ENCODE measurements around the gene CDC73. TPM values are rescaled to one million over a fixed set of nuclear protein-coding genes. Genes with fewer than 3 reads are reported as not detected.

The CDC73 gene
- total RNA-seq, 1 experiment from 2014 or later = 85.8 TPM

GRCh38 chr1:193087893-193088292 lies 33.9 kb upstream of the CDC73 start:
- Mint-ChIP-seq H3K4me1 (ENCODE audit: insufficient read depth, unreplicated experiment) (no peaks in the 10 kb centered on the region), H3K27me3 (ENCODE audit: insufficient read depth, unreplicated experiment) (no peaks in the 10 kb centered on the region), H3K36me3 (ENCODE audit: insufficient read depth, unreplicated experiment) (peaks cover 69% of the 10 kb centered on the region), H3K4me3 (ENCODE audit: unreplicated experiment) (no peak overlapping the region), H3K27ac (ENCODE audit: low read depth, unreplicated experiment) (no peak overlapping the region), H3K9me3 (ENCODE audit: unreplicated experiment) (no peaks in the 10 kb centered on the region)
- intact Hi-C loops (cut with micrococcal nuclease) = loop anchor here (1.0 kb wide), 1 partner anchor 27 kb away; no protein-coding TSS in a partner anchor
- POLR2A ChIA-PET = interaction anchor here (2.9 to 5.3 kb wide), 2 partner anchors 15 to 29 kb away, joined by 9 to 52 read pairs; partner anchors contain the start of genes GLRX2, RO60 and UCHL5
- TF ChIP-seq CTCF (IDR thresholded peaks at IDR 0.05; ENCODE audit: unreplicated experiment) = no peak
- no peak for DNase-seq (ENCODE audit: unreplicated experiment)
- BruUV-seq (replicated peaks) = no TSS peak
- CTCF ChIA-PET = no interaction called here

GRCh38 chr1:193090865-193091264 lies 31.0 kb upstream of the CDC73 start:
- H3K4me3 Mint-ChIP-seq (ENCODE audit: unreplicated experiment) = no peak overlapping the region
- TF ChIP-seq CTCF (IDR thresholded peaks at IDR 0.05; ENCODE audit: unreplicated experiment) = no peak
- H3K4me1 Mint-ChIP-seq (ENCODE audit: insufficient read depth, unreplicated experiment) = no peaks in the 10 kb centered on the region
- H3K27ac Mint-ChIP-seq (ENCODE audit: low read depth, unreplicated experiment) = no peak overlapping the region
- POLR2A ChIA-PET = interaction anchor here (0.7 to 1.8 kb wide), 4 partner anchors 8 to 1489 kb away, joined by 3 to 13 read pairs (median 4); no protein-coding TSS in a partner anchor
- CTCF ChIA-PET = interaction anchor here (0.9 kb wide), 1 partner anchor 58 kb away, joined by 3 read pairs; no protein-coding TSS in a partner anchor
- no peaks in the 10 kb centered on the region for H3K9me3 Mint-ChIP-seq (ENCODE audit: unreplicated experiment)
- intact Hi-C loops (cut with micrococcal nuclease) = no loop called here
- no TSS peak for BruUV-seq (replicated peaks)
- DNase-seq (ENCODE audit: unreplicated experiment) = no peak
- peaks cover 68% of the 10 kb centered on the region for H3K36me3 Mint-ChIP-seq (ENCODE audit: insufficient read depth, unreplicated experiment)
- no peaks in the 10 kb centered on the region for H3K27me3 Mint-ChIP-seq (ENCODE audit: insufficient read depth, unreplicated experiment)

- H3K27me3 Mint-ChIP-seq (ENCODE audit: insufficient read depth, unreplicated experiment) = no peaks in the 10 kb centered on the region
- peaks cover 86% of the 10 kb centered on the region for H3K36me3 Mint-ChIP-seq (ENCODE audit: insufficient read depth, unreplicated experiment)
- no peak for DNase-seq (ENCODE audit: unreplicated experiment)
- H3K4me1 Mint-ChIP-seq (ENCODE audit: insufficient read depth, unreplicated experiment) = no peaks in the 10 kb centered on the region
- no TSS peak for BruUV-seq (replicated peaks)
- ChIA-PET POLR2A (interaction anchor here (0.6 to 5.1 kb wide), 4 partner anchors 8 to 32 kb away, joined by 3 to 46 read pairs (median 5); partner anchors contain the start of gene GLRX2), CTCF (interaction anchor here (1.1 to 1.4 kb wide), 2 partner anchors 10 to 13 kb away, joined by 3 read pairs; no protein-coding TSS in a partner anchor)
- H3K27ac Mint-ChIP-seq (ENCODE audit: low read depth, unreplicated experiment) = no peak overlapping the region
- H3K4me3 Mint-ChIP-seq (ENCODE audit: unreplicated experiment) = no peak overlapping the region
- intact Hi-C loops (cut with micrococcal nuclease) = no loop called here
- no peaks in the 10 kb centered on the region for H3K9me3 Mint-ChIP-seq (ENCODE audit: unreplicated experiment)
- TF ChIP-seq CTCF (IDR thresholded peaks at IDR 0.05; ENCODE audit: unreplicated experiment) = no peak
Measured at GRCh38 chr1:193094112-193094511, 27.7 kb upstream of the CDC73 start.

- no peak for TF ChIP-seq CTCF (IDR thresholded peaks at IDR 0.05; ENCODE audit: unreplicated experiment)
- Mint-ChIP-seq H3K27ac (ENCODE audit: low read depth, unreplicated experiment) (peak overlapping the region; percentile 89), H3K36me3 (ENCODE audit: insufficient read depth, unreplicated experiment) (peaks cover 38% of the 10 kb centered on the region), H3K9me3 (ENCODE audit: unreplicated experiment) (no peaks in the 10 kb centered on the region), H3K27me3 (ENCODE audit: insufficient read depth, unreplicated experiment) (no peaks in the 10 kb centered on the region), H3K4me3 (ENCODE audit: unreplicated experiment) (no peak overlapping the region), H3K4me1 (ENCODE audit: insufficient read depth, unreplicated experiment) (peaks cover 18% of the 10 kb centered on the region)
- BruUV-seq (replicated peaks) = no TSS peak
- no peak for DNase-seq (ENCODE audit: unreplicated experiment)
- ChIA-PET POLR2A (interaction anchor here (1.5 to 14.1 kb wide), 7 partner anchors 10 to 45 kb away, joined by 3 to 302 read pairs (median 51); partner anchors contain the start of genes CDC73, RO60 and UCHL5), CTCF (interaction anchor here (0.5 to 9.2 kb wide), 6 partner anchors 9 to 1225 kb away, joined by 3 to 114 read pairs (median 3); partner anchors contain the start of gene CDC73)
- intact Hi-C loops (cut with micrococcal nuclease) = no loop called here
Measured at GRCh38 chr1:193102662-193103061, 19.2 kb upstream of the CDC73 start.
